Heart left ventricle (tissue), 16 donors: ENCODE results near the gene CYGB. TPM values are rescaled to one million over a fixed set of nuclear protein-coding genes. Genes with fewer than 3 reads are reported as not detected.

Experiments
- ATAC-seq, 4 donors: fragments of 200-7000 bp; cut with Tn5 transposase; one replicate each; pipeline ENCODE4 v1.9.1; 2020 to 2022; ENCODE audit warnings: moderate library complexity in 4 of 4, mild to moderate bottlenecking in 3 of 4, moderate number of reproducible peaks in 1 of 4
- DNase-seq, 5 donors: peaks; one replicate each; pipeline ENCODE4 v3.0.0-alpha.2; 2020
- H3K27ac ChIP-seq, 12 donors: fragments of 200-600 bp; sonication (generic) in 4 of 12; one replicate each; pipeline versions ENCODE4 v1.5.0 to v1.8.0; 2016 to 2022; ENCODE audit warnings: mild to moderate bottlenecking in 2 of 12
- H3K27me3 ChIP-seq, 9 donors: fragments of 200-600 bp; sonication (generic) in 2 of 9; one replicate each; pipeline versions ENCODE4 v1.5.1 to v1.8.0; 2016 to 2022; ENCODE audit warnings: mild to moderate bottlenecking in 3 of 9
- H3K36me3 ChIP-seq, 9 donors: fragments of 200-600 bp; sonication (generic) in 2 of 9; one replicate each; pipeline versions ENCODE4 v1.5.0 to v1.8.0; 2018 to 2022; ENCODE audit warnings: mild to moderate bottlenecking in 2 of 9
- H3K4me1 ChIP-seq, 12 donors: fragments of 200-600 bp; sonication (generic) in 4 of 12; one replicate each; pipeline versions ENCODE4 v1.5.0 to v1.8.0; 2016 to 2022; ENCODE audit warnings: mild to moderate bottlenecking in 3 of 12
- H3K4me3 ChIP-seq, 12 donors: fragments of 200-600 bp; sonication (generic) in 4 of 12; one replicate each; pipeline versions ENCODE4 v1.5.0 to v1.8.0; 2017 to 2022; ENCODE audit warnings: mild to moderate bottlenecking in 9 of 12, moderate library complexity in 4 of 12
- H3K9me3 ChIP-seq, 12 donors: fragments of 200-600 bp; sonication (generic) in 4 of 12; one replicate each; pipeline versions ENCODE4 v1.5.0 to v1.8.0; 2016 to 2022; ENCODE audit warnings: mild to moderate bottlenecking in 1 of 12
- POLR2A ChIP-seq, 2 donors: fragments of 450-650 bp; IDR thresholded peaks; one replicate each; pipeline ENCODE4 v1.6.1; 2017; ENCODE audit warnings: antibody characterized with exemption in 2 of 2, mild to moderate bottlenecking in 2 of 2, moderate library complexity in 2 of 2
- WGBS, 4 donors: extraction: QIAGEN DNeasy Blood & Tissue Kit in 2 of 4; methylation state at CpG; one replicate each; pipeline versions ENCODE4 v1.1.5 to v1.1.7; 2013 to 2018; 5-methylcytosine and 5-hydroxymethylcytosine counted together
- intact Hi-C, 10 donors: fragments of 100-400 bp; cut with DNase I; formaldehyde crosslinking; loops; one replicate each; pipeline versions ENCODE4 v1.11.1 to v1.14.2; 2022
- polyA plus RNA-seq, 2 donors: library from polyadenylated mRNA; stranded (reverse); fragments of 200-250 nt; gene quantifications; one replicate each; pipeline ENCODE4 v1.2.3, GENCODE V29; 2013
- total RNA-seq, 9 donors: library from RNA; depleted of rRNA in 2 of 9; stranded (reverse); fragments of >200 nt in 2 of 9; fragmentation: NEBNext Ultra II Directional in 3 of 9; extraction: Animal tissue kit (Norgen Biotek cat#: 25700) in 3 of 9; gene quantifications; one replicate each; pipeline versions ENCODE4 v1.1.0 to v1.2.4, GENCODE V29; 2016 to 2023
- TF ChIP-seq, protein P1 (sequence below), 12 donors: fragments of 200-600 bp; sonication (generic) in 4 of 12; IDR thresholded peaks; one replicate each; pipeline versions ENCODE4 v1.5.0 to v1.8.0; 2018 to 2022; ENCODE audit warnings: antibody characterized with exemption in 12 of 12, mild to moderate bottlenecking in 5 of 12
- donor health status: ischemic (EF 13 %, LVEDD 7.1; RV severe dilation, severe dysfunction).
- donor health status: healthy with polysubstance abuse.
- donor health status: DM: no; HTN: yes; CAD: no.
- donor health status: DM: no; HTN: no; CAD: no.
- donor health status: ischemic (EF 25% LVEDD 6.9; RV normal size, moderate dysfunction).
- donor health status: ischemic (EF 25% LVEDD 5.7; RV mildly dilated, moderate dysfunction).
- donor health status: healthy.
- donor health status: DM: yes; HTN: yes; CAD: no.
- donor health status: ischemic (EF 35%, LVEDD 5.7; RV mildly dilated, moderate dysfunction).
- donor health status: nonischemic (EF 11% LVEDD 7.7; RV severe dilation, severe dysfunction).
- donor health status: DM: yes; HTN: yes; CAD: no.
- donor health status: PGD.
- donor health status: ischemic (EF 29% LVEDD 5.4; RV normal size, mild dysfunction).
- donor health status: nonischemic (EF 23%, LVEDD 6.1; RV moderate dilation, normal function).

Gene CYGB
- total and polyA plus RNA-seq, 11 donors: 11.8 to 37.9 (median 21.9) TPM

DNA sequence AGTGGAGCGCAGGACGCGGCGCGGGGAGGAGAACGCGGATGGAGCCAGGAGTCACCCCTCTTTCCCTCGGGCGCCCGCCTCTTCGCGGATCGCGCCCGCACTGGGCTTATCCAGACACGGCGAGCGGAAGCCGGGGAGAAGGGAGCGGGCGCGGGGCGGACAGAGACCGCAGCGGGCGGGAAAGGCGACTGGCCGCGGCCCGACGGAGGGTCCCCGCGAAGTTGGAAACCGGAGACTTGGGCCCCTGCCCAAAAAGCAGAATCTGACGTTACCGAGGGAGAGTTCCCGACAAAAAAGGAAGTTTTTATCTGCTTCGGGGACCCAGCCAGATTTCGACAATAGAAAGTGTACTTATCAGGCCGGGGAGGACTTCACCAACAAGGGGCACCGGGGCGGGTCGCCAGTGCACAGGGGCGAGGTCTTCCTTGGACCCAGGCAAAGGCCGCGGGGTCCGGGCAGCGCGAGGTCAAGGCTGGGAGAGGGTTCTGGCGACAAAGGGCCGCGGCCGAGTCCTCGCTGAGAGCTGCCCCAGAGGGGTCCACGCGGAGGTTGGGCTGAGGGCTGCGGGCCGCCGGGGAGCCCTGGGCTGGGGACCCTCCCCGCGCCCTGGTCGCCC is 47.6 kb upstream of the CYGB start:
- no peaks in the 10 kb centered on the region for H3K9me3 ChIP-seq
- no peaks in the 10 kb centered on the region for H3K36me3 ChIP-seq
- intact Hi-C loops: loop anchor here in 3 of 10 donors (5.0 kb wide), 2 partner anchors 37 to 63 kb away; no protein-coding TSS in a partner anchor
- peaks cover 0 to 43% (median 3%) of the 10 kb centered on the region in 9 donors for H3K27me3 ChIP-seq
- peak in 2 of 5 donors; percentile 45 to 69 for DNase-seq
- TF ChIP-seq, protein P1, sequence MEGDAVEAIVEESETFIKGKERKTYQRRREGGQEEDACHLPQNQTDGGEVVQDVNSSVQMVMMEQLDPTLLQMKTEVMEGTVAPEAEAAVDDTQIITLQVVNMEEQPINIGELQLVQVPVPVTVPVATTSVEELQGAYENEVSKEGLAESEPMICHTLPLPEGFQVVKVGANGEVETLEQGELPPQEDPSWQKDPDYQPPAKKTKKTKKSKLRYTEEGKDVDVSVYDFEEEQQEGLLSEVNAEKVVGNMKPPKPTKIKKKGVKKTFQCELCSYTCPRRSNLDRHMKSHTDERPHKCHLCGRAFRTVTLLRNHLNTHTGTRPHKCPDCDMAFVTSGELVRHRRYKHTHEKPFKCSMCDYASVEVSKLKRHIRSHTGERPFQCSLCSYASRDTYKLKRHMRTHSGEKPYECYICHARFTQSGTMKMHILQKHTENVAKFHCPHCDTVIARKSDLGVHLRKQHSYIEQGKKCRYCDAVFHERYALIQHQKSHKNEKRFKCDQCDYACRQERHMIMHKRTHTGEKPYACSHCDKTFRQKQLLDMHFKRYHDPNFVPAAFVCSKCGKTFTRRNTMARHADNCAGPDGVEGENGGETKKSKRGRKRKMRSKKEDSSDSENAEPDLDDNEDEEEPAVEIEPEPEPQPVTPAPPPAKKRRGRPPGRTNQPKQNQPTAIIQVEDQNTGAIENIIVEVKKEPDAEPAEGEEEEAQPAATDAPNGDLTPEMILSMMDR (IDR thresholded peaks at IDR 0.05): no peak
- TF ChIP-seq POLR2A (IDR thresholded peaks at IDR 0.05): no peak
- peak in 3 of 4 donors; percentile 14 to 45 (median 42) for ATAC-seq
- H3K27ac ChIP-seq: peak overlapping the region in 7 of 12 donors; percentile 26 to 68 (median 46)
- 0 to 2% (median 1%) methylated on average over 52 to 62 of the region's 62 CpGs for WGBS, 4 donors
- H3K4me3 ChIP-seq: peak overlapping the region; percentile 57 to 81 (median 64)
- peaks cover 0 to 25% (median 17%) of the 10 kb centered on the region in 12 donors for H3K4me1 ChIP-seq

DNA sequence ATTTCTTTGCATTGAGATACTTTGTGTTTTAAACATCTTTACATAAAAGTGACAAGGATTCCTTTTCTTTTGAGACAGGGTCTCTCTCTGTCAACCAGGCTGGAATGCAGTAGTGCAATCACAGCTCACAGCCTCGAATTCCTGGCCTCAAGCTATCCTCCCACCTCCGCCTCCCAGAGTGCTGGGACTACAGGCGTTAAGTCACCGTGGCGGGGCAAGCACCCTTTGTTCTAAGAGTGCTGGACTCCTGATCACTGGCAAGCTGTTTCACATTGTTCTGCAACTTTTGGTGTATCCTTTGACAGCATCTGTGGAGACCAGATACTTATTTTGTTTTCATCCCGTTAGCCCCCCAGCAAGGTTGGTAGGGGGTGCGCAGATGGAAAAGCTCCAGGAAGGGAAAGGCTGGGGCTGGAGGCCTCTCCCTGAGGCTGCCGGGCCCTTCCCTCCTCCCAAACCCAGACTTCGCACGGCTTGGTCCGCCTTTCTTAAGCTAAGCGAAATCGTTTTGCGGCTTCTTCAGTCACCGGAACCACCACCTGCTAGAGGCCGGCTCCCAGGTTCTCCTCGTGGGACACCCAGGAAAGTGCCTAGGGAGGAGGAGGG is 47.0 kb upstream of the CYGB start:
- Histone ChIP-seq H3K27ac (peak overlapping the region in 5 of 12 donors; percentile 38 to 68 (median 62)), H3K27me3 (peaks cover 0 to 43% (median 3%) of the 10 kb centered on the region in 9 donors), H3K36me3 (no peaks in the 10 kb centered on the region), H3K9me3 (no peaks in the 10 kb centered on the region), H3K4me3 (peak overlapping the region; percentile 57 to 81 (median 64)), H3K4me1 (peaks cover 0 to 25% (median 17%) of the 10 kb centered on the region in 12 donors)
- intact Hi-C loops: loop anchor here in 3 of 10 donors (5.0 kb wide), 2 partner anchors 38 to 62 kb away; no protein-coding TSS in a partner anchor
- TF ChIP-seq POLR2A (IDR thresholded peaks at IDR 0.05): no peak
- TF ChIP-seq, protein P1 (IDR thresholded peaks at IDR 0.05): no peak
- ATAC-seq (peak in 1 of 4 donors; percentile 8), DNase-seq (no peak)
- WGBS, 4 donors: 33 to 49% (median 38%) methylated on average over 17 of the region's 17 CpGs

DNA sequence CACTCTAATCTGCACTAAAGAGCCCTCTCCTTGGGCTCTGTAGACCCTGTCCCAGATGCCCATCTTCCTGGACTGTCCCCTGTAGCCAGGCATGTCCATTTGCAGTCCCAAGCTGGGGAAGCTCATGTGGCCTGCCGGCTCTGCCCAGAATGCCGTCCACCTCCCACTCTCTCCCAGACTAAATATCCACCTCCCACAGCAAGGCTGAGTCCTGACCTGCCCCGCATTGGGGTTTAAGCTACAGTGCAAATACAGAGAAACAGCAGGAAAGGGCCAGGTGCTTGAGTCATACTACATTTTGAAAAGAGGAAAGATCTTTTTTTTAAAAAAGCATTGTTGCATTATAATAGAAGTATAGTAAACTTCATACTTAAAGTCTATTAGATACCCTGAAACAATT is 45.2 kb upstream of the CYGB start:
- Histone ChIP-seq H3K27me3 (peaks cover 0 to 31% (median 3%) of the 10 kb centered on the region in 9 donors), H3K36me3 (no peaks in the 10 kb centered on the region), H3K9me3 (no peaks in the 10 kb centered on the region), H3K4me1 (peaks cover 0 to 25% (median 17%) of the 10 kb centered on the region in 12 donors), H3K4me3 (no peak overlapping the region), H3K27ac (no peak overlapping the region)
- ATAC-seq (no peak), DNase-seq (no peak)
- intact Hi-C loops: no loop called here
- no peak for TF ChIP-seq POLR2A (IDR thresholded peaks at IDR 0.05)
- TF ChIP-seq, protein P1 (IDR thresholded peaks at IDR 0.05): no peak
- WGBS, 4 donors: 29 to 66% (median 42%) methylated on average over 3 of the region's 3 CpGs

DNA sequence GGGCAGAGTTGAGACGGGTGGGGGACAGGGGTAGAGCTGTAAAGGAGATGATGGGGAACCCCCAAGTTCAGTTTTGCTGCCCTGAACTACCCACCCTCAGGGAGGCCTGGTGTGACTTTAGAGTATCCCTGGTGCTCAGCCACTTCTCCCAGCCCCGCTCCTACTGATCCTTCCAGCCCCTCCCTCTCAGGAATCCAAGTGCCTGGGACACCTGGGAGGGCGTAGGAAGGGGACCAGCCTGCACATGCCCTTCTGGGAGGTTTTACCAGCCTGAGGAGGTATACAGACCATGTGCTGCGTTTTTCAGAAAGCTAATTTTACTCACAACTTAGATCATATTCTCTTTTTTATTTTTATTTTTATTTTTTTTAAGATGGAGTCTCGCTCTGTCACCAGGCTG is 44.0 kb upstream of the CYGB start:
- no peak for TF ChIP-seq POLR2A (IDR thresholded peaks at IDR 0.05)
- TF ChIP-seq, protein P1 (IDR thresholded peaks at IDR 0.05): no peak
- H3K27ac ChIP-seq: no peak overlapping the region
- DNase-seq (no peak), ATAC-seq (no peak)
- H3K27me3 ChIP-seq: peaks cover 0 to 22% (median 0%) of the 10 kb centered on the region in 9 donors
- H3K9me3 ChIP-seq: no peaks in the 10 kb centered on the region
- no peak overlapping the region for H3K4me3 ChIP-seq
- WGBS, 4 donors: 87 to 95% (median 90%) methylated on average over 5 of the region's 5 CpGs
- intact Hi-C loops: no loop called here
- peaks cover 0 to 21% (median 12%) of the 10 kb centered on the region in 12 donors for H3K4me1 ChIP-seq
- no peaks in the 10 kb centered on the region for H3K36me3 ChIP-seq
